OCI-LY3 (cell line): ENCODE data around the gene KANSL1.

Experiments
- EZH2phosphoT487 ChIP-seq: fragments of 200-600 bp; shearing (Covaris generic); IDR thresholded peaks from 2 replicates; pipeline ENCODE4 v1.6.1; 2018; ENCODE audit warnings: antibody characterized with exemption, mixed run types, low read depth
- TF ChIP-seq, protein P1 (sequence below): fragments of 200-600, 300-600 bp; sonication (generic); IDR thresholded peaks from 2 replicates; pipeline ENCODE4 v1.5.1; 2014; ENCODE audit warnings: antibody characterized with exemption, low read length, low read depth

DNA sequence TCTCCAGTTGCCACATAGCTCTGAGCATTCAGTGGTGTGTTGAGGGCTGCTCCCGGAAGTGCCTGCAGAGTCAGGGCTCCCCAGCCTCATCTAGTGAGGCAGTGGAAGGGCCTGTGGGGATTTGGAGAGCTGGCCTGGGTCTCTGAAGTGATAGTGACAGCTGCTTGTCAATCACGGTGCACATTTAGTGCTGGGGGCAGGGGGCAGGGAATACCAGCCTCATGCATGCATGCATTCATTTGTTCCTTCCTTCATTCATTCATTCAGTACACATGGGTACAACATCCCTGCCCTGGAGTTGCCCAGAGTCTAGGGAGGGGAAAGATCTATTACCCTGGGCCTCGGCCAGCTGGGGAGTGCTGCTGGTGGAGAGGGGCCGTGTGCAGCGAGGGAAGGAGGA lies 205.5 kb downstream of the KANSL1 start:
- TF ChIP-seq EZH2phosphoT487: no peak
- TF ChIP-seq, protein P1, sequence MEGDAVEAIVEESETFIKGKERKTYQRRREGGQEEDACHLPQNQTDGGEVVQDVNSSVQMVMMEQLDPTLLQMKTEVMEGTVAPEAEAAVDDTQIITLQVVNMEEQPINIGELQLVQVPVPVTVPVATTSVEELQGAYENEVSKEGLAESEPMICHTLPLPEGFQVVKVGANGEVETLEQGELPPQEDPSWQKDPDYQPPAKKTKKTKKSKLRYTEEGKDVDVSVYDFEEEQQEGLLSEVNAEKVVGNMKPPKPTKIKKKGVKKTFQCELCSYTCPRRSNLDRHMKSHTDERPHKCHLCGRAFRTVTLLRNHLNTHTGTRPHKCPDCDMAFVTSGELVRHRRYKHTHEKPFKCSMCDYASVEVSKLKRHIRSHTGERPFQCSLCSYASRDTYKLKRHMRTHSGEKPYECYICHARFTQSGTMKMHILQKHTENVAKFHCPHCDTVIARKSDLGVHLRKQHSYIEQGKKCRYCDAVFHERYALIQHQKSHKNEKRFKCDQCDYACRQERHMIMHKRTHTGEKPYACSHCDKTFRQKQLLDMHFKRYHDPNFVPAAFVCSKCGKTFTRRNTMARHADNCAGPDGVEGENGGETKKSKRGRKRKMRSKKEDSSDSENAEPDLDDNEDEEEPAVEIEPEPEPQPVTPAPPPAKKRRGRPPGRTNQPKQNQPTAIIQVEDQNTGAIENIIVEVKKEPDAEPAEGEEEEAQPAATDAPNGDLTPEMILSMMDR: no peak
